GM18519 (cell line): ENCODE data around the gene ARHGEF6.
"Not testable (repeated sequence)": the region's sequence is repeated elsewhere in the genome, so short reads cannot be mapped to it uniquely, and the experiment has no call there.

Experiments used
- ATAC-seq: cut with Tn5 transposase; IDR thresholded peaks from one replicate; pipeline ENCODE4 v1.9.1; 2021; ENCODE audit warnings: mild to moderate bottlenecking, moderate library complexity; ENCODE audit not compliant: unreplicated experiment, low FRiP score

The ARHGEF6 gene

GRCh38 chrX:136780763-136781162 is at the start of gene ARHGEF6:
Gene ARHGEF6, minus strand, starts transcription at chrX:136780932. Its CDS starts 50 bp downstream, at chrX:136780882.
- no peak for ATAC-seq

GRCh38 chrX:136829413-136829812 is 48.7 kb upstream of the ARHGEF6 start:
- no peak for ATAC-seq

- no peak for ATAC-seq
Observed at GRCh38 chrX:136828830-136829229, 48.1 kb upstream of the ARHGEF6 start.

GRCh38 chrX:136827026-136827425 is 46.3 kb upstream of the ARHGEF6 start:
- ATAC-seq: no peak

GRCh38 chrX:136825771-136826170 is 45.0 kb upstream of the ARHGEF6 start:
- no peak for ATAC-seq

- no peak for ATAC-seq
Observed at GRCh38 chrX:136823175-136823574, 42.4 kb upstream of the ARHGEF6 start.

- ATAC-seq: no peak
Observed at GRCh38 chrX:136822337-136823095, 41.8 kb upstream of the ARHGEF6 start.

- ATAC-seq: not testable (repeated sequence)
Observed at GRCh38 chrX:136819756-136820155, 39.0 kb upstream of the ARHGEF6 start.

- ATAC-seq: no peak
Observed at GRCh38 chrX:136819031-136819703, 38.4 kb upstream of the ARHGEF6 start.

- no peak for ATAC-seq
Observed at GRCh38 chrX:136816975-136817374, 36.2 kb upstream of the ARHGEF6 start.

- ATAC-seq: no peak
Observed at GRCh38 chrX:136814847-136815750, 34.4 kb upstream of the ARHGEF6 start.

- ATAC-seq: no peak
Observed at GRCh38 chrX:136812286-136812685, 31.6 kb upstream of the ARHGEF6 start.

- no peak for ATAC-seq
Observed at GRCh38 chrX:136810493-136810892, 29.8 kb upstream of the ARHGEF6 start.

- no peak for ATAC-seq
Observed at GRCh38 chrX:136806891-136807410, 26.2 kb upstream of the ARHGEF6 start.

- ATAC-seq: no peak
Observed at GRCh38 chrX:136802515-136802914, 21.8 kb upstream of the ARHGEF6 start.

GRCh38 chrX:136797787-136798186 is 17.1 kb upstream of the ARHGEF6 start:
- no peak for ATAC-seq

- ATAC-seq: not testable (repeated sequence)
Observed at GRCh38 chrX:136795132-136795531, 14.4 kb upstream of the ARHGEF6 start.

- not testable (repeated sequence) for ATAC-seq
Observed at GRCh38 chrX:136794660-136795059, 13.9 kb upstream of the ARHGEF6 start.

- no peak for ATAC-seq
Observed at GRCh38 chrX:136794080-136794479, 13.3 kb upstream of the ARHGEF6 start.

- ATAC-seq: no peak
Observed at GRCh38 chrX:136789856-136790255, 9.1 kb upstream of the ARHGEF6 start.

GRCh38 chrX:136784231-136784630 is 3.5 kb upstream of the ARHGEF6 start:
- ATAC-seq: no peak
